ENCODE data around the gene UBE2O. TPM values are rescaled to one million over a fixed set of nuclear protein-coding genes. Genes with fewer than 3 reads are reported as not detected.
A peak's percentile ranks its signal among the peaks of the same experiment; 100 is the strongest.

Gene UBE2O
- total RNA-seq, 1 experiment from 2014 or later = 19.4 TPM

GRCh38 chr17:76467366-76467765, 14.4 kb upstream of the UBE2O start, which contains the start of gene AANAT:
Gene AANAT, plus strand, starts transcription at chr17:76467603. Its CDS starts 1,144 bp downstream, at chr17:76468747.
- DNase-seq (ENCODE audit: low spot score) = no peak

GRCh38 chr17:76466775-76467130, 13.8 kb upstream of the UBE2O start:
- DNase-seq (ENCODE audit: low spot score) = no peak

GRCh38 chr17:76462556-76463290, 9.8 kb upstream of the UBE2O start:
- no peak for DNase-seq (ENCODE audit: low spot score)

- DNase-seq (ENCODE audit: low spot score) = no peak
Observed at GRCh38 chr17:76461765-76462555, 9.0 kb upstream of the UBE2O start.

- DNase-seq (ENCODE audit: low spot score) = no peak
Observed at GRCh38 chr17:76459674-76460073, 6.7 kb upstream of the UBE2O start.

GRCh38 chr17:76458580-76459490, 5.9 kb upstream of the UBE2O start:
- peak; percentile 40 for DNase-seq (ENCODE audit: low spot score)

- DNase-seq (ENCODE audit: low spot score) = no peak
Observed at GRCh38 chr17:76453431-76453743, 435 bp upstream of the UBE2O start.

GRCh38 chr17:76452127-76452659, 759 bp downstream of the UBE2O start:
- no peak for DNase-seq (ENCODE audit: low spot score)

- no peak for DNase-seq (ENCODE audit: low spot score)
Observed at GRCh38 chr17:76451506-76451905, 1.4 kb downstream of the UBE2O start.

GRCh38 chr17:76449126-76449525, 3.8 kb downstream of the UBE2O start:
- no peak for DNase-seq (ENCODE audit: low spot score)

- DNase-seq (ENCODE audit: low spot score) = peak; percentile 45
Observed at GRCh38 chr17:76447931-76448652, 4.9 kb downstream of the UBE2O start.

GRCh38 chr17:76446449-76447231, 6.3 kb downstream of the UBE2O start:
- peak; percentile 92 for DNase-seq (ENCODE audit: low spot score)

- DNase-seq (ENCODE audit: low spot score) = no peak
Observed at GRCh38 chr17:76445697-76446448, 7.1 kb downstream of the UBE2O start.

- no peak for DNase-seq (ENCODE audit: low spot score)
Observed at GRCh38 chr17:76444518-76445311, 8.2 kb downstream of the UBE2O start.

GRCh38 chr17:76442341-76443338, 10.3 kb downstream of the UBE2O start:
- DNase-seq (ENCODE audit: low spot score) = no peak

GRCh38 chr17:76441686-76442340, 11.1 kb downstream of the UBE2O start:
- DNase-seq (ENCODE audit: low spot score) = no peak

GRCh38 chr17:76440751-76441362, 12.1 kb downstream of the UBE2O start:
- DNase-seq (ENCODE audit: low spot score) = no peak
